Lower leg skin (tissue), 4 donors: Measurements from ENCODE around the gene ARF1. TPM values are rescaled to one million over a fixed set of nuclear protein-coding genes. Genes with fewer than 3 reads are reported as not detected.

Source experiments
- DNase-seq, 2 donors: peaks; one replicate each; pipeline ENCODE4 v3.0.0-alpha.2; 2019; ENCODE audit warnings: low spot score in 2 of 2
- H3K4me3 ChIP-seq: fragments of 200-600 bp; sonication (generic); 2 replicates; pipeline ENCODE4 v1.5.1; 2017; ENCODE audit warnings: mild to moderate bottlenecking, low read depth; ENCODE audit not compliant: poor library complexity, severe bottlenecking
- POLR2A ChIP-seq, 2 donors: fragments of 450-650 bp; IDR thresholded peaks; one replicate each; pipeline ENCODE4 v1.6.1; 2016 to 2017; ENCODE audit warnings: antibody characterized with exemption in 2 of 2, mild to moderate bottlenecking in 1 of 2, moderate library complexity in 1 of 2
- WGBS, 2 donors: methylation state at CpG; one replicate each; pipeline ENCODE4 v1.1.5; 2018; 5-methylcytosine and 5-hydroxymethylcytosine counted together
- intact Hi-C: fragments of 100-400 bp; cut with DNase I; formaldehyde crosslinking; loops from one replicate; pipeline ENCODE4 v1.15.0; 2023; ENCODE audit warnings: low total_unique reads
- microRNA-seq, 2 donors: library from miRNA; unstranded; fragments of <30 nt; microRNA quantifications; one replicate each; pipeline ENCODE4, GENCODE V29; 2016; ENCODE audit warnings: borderline replicate concordance in 2 of 2, borderline number of aligned reads in 1 of 2
- total RNA-seq, 4 donors: library from RNA; depleted of rRNA; stranded (reverse); fragments of >200 nt; gene quantifications; one replicate each; pipeline ENCODE4 v1.1.0, GENCODE V29; 2016
- TF ChIP-seq, protein P1 (sequence below), 3 donors: fragments of 450-650 bp; IDR thresholded peaks; one replicate each; pipeline ENCODE4 v1.5.1; 2016; ENCODE audit warnings: antibody characterized with exemption in 3 of 3, mild to moderate bottlenecking in 3 of 3, moderate library complexity in 2 of 3

ARF1 gene
- total RNA-seq, 4 donors from 2014 or later: 242 to 326 (median 317) TPM

DNA sequence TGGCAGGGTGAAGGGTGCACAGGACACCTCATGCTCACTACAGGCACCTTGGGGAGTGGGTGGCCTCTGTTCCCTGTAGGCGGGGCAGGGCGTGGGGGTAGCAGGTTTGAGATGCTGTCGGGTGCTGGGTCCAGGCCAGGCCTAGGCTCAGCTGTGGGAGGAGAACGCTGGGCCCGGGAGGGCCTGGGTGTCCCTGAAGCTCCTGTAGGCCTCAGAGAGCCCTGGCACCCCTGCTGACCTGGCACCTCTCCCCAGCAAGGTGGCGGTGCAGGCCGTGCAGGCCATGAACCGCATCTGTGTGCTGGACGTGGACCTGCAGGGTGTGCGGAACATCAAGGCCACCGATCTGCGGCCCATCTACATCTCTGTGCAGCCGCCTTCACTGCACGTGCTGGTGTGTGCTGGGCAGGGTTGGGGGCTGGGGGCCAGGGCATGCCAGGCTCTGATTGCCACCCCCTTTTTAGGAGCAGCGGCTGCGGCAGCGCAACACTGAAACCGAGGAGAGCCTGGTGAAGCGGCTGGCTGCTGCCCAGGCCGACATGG lies 64.7 kb downstream of the ARF1 start:
- TF ChIP-seq, protein P1, sequence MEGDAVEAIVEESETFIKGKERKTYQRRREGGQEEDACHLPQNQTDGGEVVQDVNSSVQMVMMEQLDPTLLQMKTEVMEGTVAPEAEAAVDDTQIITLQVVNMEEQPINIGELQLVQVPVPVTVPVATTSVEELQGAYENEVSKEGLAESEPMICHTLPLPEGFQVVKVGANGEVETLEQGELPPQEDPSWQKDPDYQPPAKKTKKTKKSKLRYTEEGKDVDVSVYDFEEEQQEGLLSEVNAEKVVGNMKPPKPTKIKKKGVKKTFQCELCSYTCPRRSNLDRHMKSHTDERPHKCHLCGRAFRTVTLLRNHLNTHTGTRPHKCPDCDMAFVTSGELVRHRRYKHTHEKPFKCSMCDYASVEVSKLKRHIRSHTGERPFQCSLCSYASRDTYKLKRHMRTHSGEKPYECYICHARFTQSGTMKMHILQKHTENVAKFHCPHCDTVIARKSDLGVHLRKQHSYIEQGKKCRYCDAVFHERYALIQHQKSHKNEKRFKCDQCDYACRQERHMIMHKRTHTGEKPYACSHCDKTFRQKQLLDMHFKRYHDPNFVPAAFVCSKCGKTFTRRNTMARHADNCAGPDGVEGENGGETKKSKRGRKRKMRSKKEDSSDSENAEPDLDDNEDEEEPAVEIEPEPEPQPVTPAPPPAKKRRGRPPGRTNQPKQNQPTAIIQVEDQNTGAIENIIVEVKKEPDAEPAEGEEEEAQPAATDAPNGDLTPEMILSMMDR (IDR thresholded peaks at IDR 0.05): no peak
- no peak for TF ChIP-seq POLR2A (IDR thresholded peaks at IDR 0.05)
- 81 to 84% methylated on average over 13 to 20 of the region's 20 CpGs for WGBS, 2 donors
- H3K4me3 ChIP-seq: no peak overlapping the region
- DNase-seq: no peak
- intact Hi-C loops: no loop called here

- no peak for DNase-seq
- TF ChIP-seq POLR2A (IDR thresholded peaks at IDR 0.05): no peak
- TF ChIP-seq, protein P1 (IDR thresholded peaks at IDR 0.05): no peak
These were observed 65.3 kb downstream of the ARF1 start for GRCh38 chr1:228147768-228148167.

DNA sequence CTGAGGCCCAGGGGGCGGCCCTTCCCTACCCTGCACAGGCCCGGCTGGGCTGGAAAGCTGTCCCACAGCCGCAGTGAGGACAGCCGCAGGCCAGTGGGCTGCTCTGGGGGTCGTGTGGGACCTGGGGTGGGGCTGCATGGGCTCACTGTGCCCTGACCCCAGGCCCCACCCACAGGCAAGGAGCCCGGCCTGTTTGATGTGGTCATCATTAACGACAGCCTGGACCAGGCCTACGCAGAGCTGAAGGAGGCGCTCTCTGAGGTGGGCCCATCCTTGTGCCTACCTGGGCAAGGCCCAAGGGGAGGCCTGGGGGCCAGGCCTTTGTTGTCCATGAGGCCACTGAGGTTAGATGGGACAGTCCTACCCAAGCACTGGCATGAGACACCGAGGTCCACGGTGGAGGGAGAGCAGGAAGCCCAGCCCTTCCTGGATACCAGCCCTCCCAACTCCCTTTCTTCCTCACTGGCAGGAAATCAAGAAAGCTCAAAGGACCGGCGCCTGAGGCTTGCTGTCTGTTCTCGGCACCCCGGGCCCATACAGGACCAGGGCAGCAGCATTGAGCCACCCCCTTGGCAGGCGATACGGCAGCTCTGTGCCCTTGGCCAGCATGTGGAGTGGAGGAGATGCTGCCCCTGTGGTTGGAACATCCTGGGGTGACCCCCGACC lies 65.8 kb downstream of the ARF1 start:
- H3K4me3 ChIP-seq: no peak overlapping the region
- WGBS, 2 donors: 22 to 55% methylated on average over 4 to 13 of the region's 18 CpGs
- intact Hi-C loops: no loop called here
- DNase-seq: peak in 1 of 2 donors; percentile 83
- TF ChIP-seq, protein P1 (IDR thresholded peaks at IDR 0.05): no peak
- TF ChIP-seq POLR2A (IDR thresholded peaks at IDR 0.05): no peak

More at GRCh38 chr1:228147768-228148167, 65.3 kb downstream of the ARF1 start:
- no peak overlapping the region for H3K4me3 ChIP-seq
- intact Hi-C loops: no loop called here
- 81 to 88% methylated on average over 4 of the region's 4 CpGs for WGBS, 2 donors

Small RNA genes lying within 50 kb of the gene (microRNA-seq; reads per million reads assigned to microRNA genes)
- 0 to 1.4 reads per million in 2 donors for gene MIR3620

Other genes with a start within 250 kb of the ARF1 start
- 1 to 10 TPM in 2 of 4 donors, under 1 TPM in 2; 0.72 to 2.5 (median 1.2) TPM for gene WNT9A, start 134.8 kb upstream of the ARF1 start, total RNA-seq
- 1 to 10 TPM; 1.9 to 4.1 (median 3.5) TPM for gene WNT3A, start 75.7 kb upstream of the ARF1 start, total RNA-seq
- gene C1orf35, start 20.6 kb downstream of the ARF1 start, total RNA-seq: 10 to 100 TPM; 16.9 to 37.0 (median 31.3) TPM
- gene MRPL55, start 26.6 kb downstream of the ARF1 start, total RNA-seq: 100 to 1,000 TPM in 1 of 4 donors, 10 to 100 TPM in 3; 59.1 to 100 (median 82.2) TPM
- gene GUK1, start 57.6 kb downstream of the ARF1 start, total RNA-seq: 100 to 1,000 TPM; 359 to 470 (median 422) TPM
- gene GJC2, start 67.2 kb downstream of the ARF1 start, total RNA-seq: 1 to 10 TPM; 1.3 to 3.3 (median 2.6) TPM
- 10 to 100 TPM in 3 of 4 donors, 1 to 10 TPM in 1; 9.4 to 16.0 (median 12.6) TPM for gene IBA57, start 83.1 kb downstream of the ARF1 start, total RNA-seq
- gene OBSCN, start 125.3 kb downstream of the ARF1 start, total RNA-seq: 10 to 100 TPM in 3 of 4 donors, 1 to 10 TPM in 1; 7.4 to 39.2 (median 18.5) TPM